T-cell (primary cell): ENCODE data around the gene BORA. TPM values are rescaled to one million over a fixed set of nuclear protein-coding genes. Genes with fewer than 3 reads are reported as not detected.
"Not testable (repeated sequence)": the region's sequence is repeated elsewhere in the genome, so short reads cannot be mapped to it uniquely, and the experiment has no call there.

Experiments
- ATAC-seq, 4 experiments: fragments of 200-7000 bp in 3 of 4; fragments of 150-1000 bp in 1 of 4; cut with Tn5 transposase; replicated peaks in 1 of 4; 1 replicate in 3 of 4; 2 replicates in 1 of 4; pipeline ENCODE4 v1.10.0; 2021; ENCODE audit warnings: moderate library complexity in 3 of 4, mild to moderate bottlenecking in 2 of 4, moderate number of reproducible peaks in 1 of 4
- CTCF ChIA-PET, 2 donors: fragments of 300-600 bp; sonication (Branson Sonifier 250); formaldehyde crosslinking; loops; one replicate each; lab custom pipeline; 2022; ENCODE audit warnings: antibody characterized with exemption in 2 of 2; lab: Charles Lee
- POLR2A ChIA-PET, 2 donors: fragments of 300-600 bp; sonication (Branson Sonifier 250); formaldehyde crosslinking; loops; one replicate each; lab custom pipeline; 2022; ENCODE audit warnings: antibody characterized with exemption in 2 of 2; lab: Charles Lee
- DNase-seq, 35 experiments: peaks; one replicate each; pipeline versions ENCODE4 v3.0.0 to v3.0.0-alpha.2; 2013 to 2023
- H3K27ac ChIP-seq: one replicate; pipeline ENCODE4 v1.5.1; 2013; ENCODE audit warnings: low read length
- H3K27me3 ChIP-seq, 2 experiments: replicated peaks in 1 of 2; 1 replicate in 1 of 2; 2 replicates in 1 of 2; pipeline versions ENCODE4 v1.6.1 to v1.7.0; 2013; ENCODE audit warnings: low read length in 1 of 2, mixed read lengths in 1 of 2; ENCODE audit not compliant: control insufficient read depth in 2 of 2, insufficient read depth in 2 of 2; ENCODE audit errors: extremely low read depth in 1 of 2
- H3K36me3 ChIP-seq, 2 donors: 1 replicate in 1 of 2; 2 replicates in 1 of 2; pipeline versions ENCODE4 v1.6.1 to v1.7.0; 2013; ENCODE audit warnings: low read length in 1 of 2; ENCODE audit not compliant: control insufficient read depth in 2 of 2, insufficient read depth in 1 of 2; ENCODE audit errors: extremely low read depth in 1 of 2
- H3K4me1 ChIP-seq, 2 experiments: 1 replicate in 1 of 2; 2 replicates in 1 of 2; pipeline versions ENCODE4 v1.6.1 to v1.7.0; 2013; ENCODE audit warnings: low read length in 2 of 2, mixed read lengths in 1 of 2; ENCODE audit not compliant: insufficient read depth in 2 of 2, control insufficient read depth in 1 of 2; ENCODE audit errors: extremely low read depth in 1 of 2
- H3K4me3 ChIP-seq, 2 donors: 1 replicate in 1 of 2; 2 replicates in 1 of 2; pipeline versions ENCODE4 v1.5.1 to v1.7.0; 2013; ENCODE audit warnings: mild to moderate bottlenecking in 2 of 2, low read length in 1 of 2, moderate library complexity in 1 of 2; ENCODE audit not compliant: control insufficient read depth in 1 of 2; ENCODE audit errors: extremely low read depth in 1 of 2
- H3K9me3 ChIP-seq: 2 replicates; pipeline ENCODE4 v1.7.0; 2013
- H3K27ac Mint-ChIP-seq, 2 donors: one replicate each; pipeline ENCODE4 v1.8.0; 2020 to 2021; ENCODE audit warnings: mild to moderate bottlenecking in 2 of 2, mixed read lengths in 2 of 2
- H3K27me3 Mint-ChIP-seq, 2 donors: one replicate each; pipeline ENCODE4 v1.8.0; 2021 to 2022; ENCODE audit warnings: mixed read lengths in 2 of 2
- H3K36me3 Mint-ChIP-seq: one replicate; pipeline ENCODE4 v1.8.0; 2021; ENCODE audit warnings: mixed read lengths
- H3K4me1 Mint-ChIP-seq, 3 donors: one replicate each; pipeline ENCODE4 v1.8.0; 2020 to 2022; ENCODE audit warnings: mixed read lengths in 3 of 3, mild to moderate bottlenecking in 1 of 3
- H3K4me3 Mint-ChIP-seq, 3 donors: one replicate each; pipeline ENCODE4 v1.8.0; 2020 to 2022; ENCODE audit warnings: mild to moderate bottlenecking in 3 of 3, mixed read lengths in 3 of 3, moderate library complexity in 3 of 3
- H3K9me3 Mint-ChIP-seq, 3 donors: one replicate each; pipeline ENCODE4 v1.8.0; 2020 to 2022; ENCODE audit warnings: mixed read lengths in 3 of 3
- WGBS: methylation state at CpG from one replicate; pipeline ENCODE4 v1.1.5; 2013; ENCODE audit warnings: missing lambda C conversion rate; ENCODE audit not compliant: insufficient coverage; 5-methylcytosine and 5-hydroxymethylcytosine counted together
- total RNA-seq, 35 experiments: library from RNA in 6 of 35; stranded (reverse) in 6 of 35; fragments of 120-200 nt in 1 of 35; gene quantifications; one replicate each; pipeline versions ENCODE4 v1.2.1 to v1.2.4 and lab custom pipeline; 2013 to 2026

Gene BORA
- total RNA-seq, 5 donors from 2014 or later (not counting 1 experiment from before 2014, with no cell fraction given): 3.2 to 6.8 (median 5.2) TPM

DNA sequence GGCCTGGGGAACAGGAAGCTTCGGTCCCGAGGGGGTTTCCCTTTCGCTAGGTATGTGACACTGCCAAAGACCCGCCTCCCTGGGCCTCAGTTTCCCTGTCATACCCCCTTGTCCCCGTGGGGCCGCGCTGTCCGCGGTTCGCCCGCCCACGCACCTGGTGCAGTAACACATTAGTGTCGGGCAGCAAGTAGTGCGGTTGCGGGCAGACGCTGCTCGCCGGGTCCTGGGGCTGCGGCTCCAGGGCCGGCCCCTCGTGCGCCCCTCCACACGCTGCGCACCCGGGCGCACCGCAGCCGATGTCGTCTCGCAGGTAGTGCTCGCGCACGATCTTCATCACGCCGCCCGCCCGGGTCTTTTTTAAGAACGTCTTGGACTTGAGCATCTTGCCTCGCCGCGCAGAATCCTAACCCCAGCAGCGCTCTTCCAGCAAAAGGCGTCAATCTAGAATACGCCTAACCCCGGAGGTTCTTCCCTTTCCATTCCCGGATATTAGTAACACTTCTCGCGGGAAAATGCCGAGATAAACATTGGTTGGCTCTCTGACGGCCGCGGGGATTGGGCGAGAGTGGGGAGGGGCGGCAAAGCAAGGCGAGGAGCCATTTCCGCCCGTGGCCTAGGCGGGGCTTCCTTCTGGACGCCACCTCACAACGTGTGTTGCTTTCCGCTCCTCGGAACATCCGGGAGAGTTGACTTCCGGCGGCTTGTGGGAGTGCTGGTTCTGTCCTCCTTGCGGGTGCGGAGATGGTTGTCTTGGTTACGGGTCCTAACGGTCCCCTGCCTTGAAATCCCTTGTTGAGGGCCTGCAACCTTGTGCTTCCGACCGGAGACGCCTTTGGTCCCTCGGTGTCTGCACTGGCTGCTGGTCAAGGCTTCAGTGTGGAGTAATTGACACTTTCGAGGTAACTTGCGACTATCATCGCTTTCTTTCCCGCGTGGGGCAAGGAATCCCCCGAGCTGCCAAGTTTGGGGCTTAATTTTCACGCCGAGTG lies 54.0 kb downstream of the BORA start, which contains the start of the genes DIS3 and PIBF1:
Gene DIS3, minus strand, starts transcription at position 450 of the 989 bp plus-strand sequence. Its CDS starts 68 bp downstream, at position 382.
Gene PIBF1, plus strand, starts transcription at position 683 of the 989 bp plus-strand sequence. CDS start 1,337 bp downstream, outside the sequence.
- H3K4me1 Mint-ChIP-seq: peaks cover 72 to 74% (median 74%) of the 10 kb centered on the region in 3 donors
- ChIA-PET CTCF (interaction anchor here in 1 of 2 donors (0.9 kb wide), 1 partner anchor 15 kb away, joined by 3 read pairs; no protein-coding TSS in a partner anchor), POLR2A (interaction anchor here in 1 of 2 donors (0.6 to 0.7 kb wide), 3 partner anchors 9 to 53 kb away, joined by 3 read pairs; no protein-coding TSS in a partner anchor)
- peaks cover 0 to 28% of the 10 kb centered on the region in 2 donors for H3K36me3 ChIP-seq
- peak within 1 kb of the TSS; percentile 97 to 98 for H3K27ac Mint-ChIP-seq
- H3K27me3 Mint-ChIP-seq: no peaks in the 10 kb centered on the region
- H3K4me3 Mint-ChIP-seq: peak within 1 kb of the TSS; percentile 98 to 99 (median 99)
- under 1% methylated on average over 67 of the region's 81 CpGs for WGBS
- no peaks in the 10 kb centered on the region for H3K9me3 Mint-ChIP-seq
- H3K4me1 ChIP-seq: peaks cover 20 to 31% of the 10 kb centered on the region in 2 experiments
- DNase-seq: peak; percentile 83 to 98 (median 95)
- H3K27me3 ChIP-seq: no peaks in the 10 kb centered on the region
- H3K36me3 Mint-ChIP-seq: peaks cover 34% of the 10 kb centered on the region
- H3K4me3 ChIP-seq: peak within 1 kb of the TSS; percentile 76 to 84
- H3K27ac ChIP-seq: peak within 1 kb of the TSS; percentile 73
- peak; percentile 97 to 98 (median 98) for ATAC-seq
- no peaks in the 10 kb centered on the region for H3K9me3 ChIP-seq

DNA sequence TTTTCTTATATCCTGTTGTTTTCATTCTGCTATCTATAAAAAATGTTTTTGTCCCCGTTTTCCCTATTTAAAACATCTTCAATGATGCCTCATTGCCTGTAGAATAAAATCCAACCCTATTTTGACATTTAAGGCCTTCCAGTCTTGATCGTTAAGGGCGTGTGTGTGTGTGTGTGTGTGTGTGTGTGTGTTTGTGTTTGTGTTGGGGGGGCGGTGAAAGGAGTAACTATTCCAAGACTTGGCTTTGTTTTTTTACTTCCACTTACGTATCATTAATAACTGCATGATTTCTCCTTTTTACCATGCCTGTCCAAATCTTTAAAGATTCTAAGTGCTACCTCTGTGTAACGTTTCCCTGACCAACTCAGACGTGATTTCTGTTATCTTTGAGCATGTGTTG lies 55.0 kb downstream of the BORA start:
- H3K27ac Mint-ChIP-seq: peak overlapping the region; percentile 97 to 98
- DNase-seq (peak in 1 of 35 experiments; percentile 22), ATAC-seq (no peak)
- H3K4me3 Mint-ChIP-seq: peak overlapping the region; percentile 98 to 99 (median 99)
- WGBS: no CpG with 5 or more reads among the region's 7 CpGs
- H3K27me3 Mint-ChIP-seq: no peaks in the 10 kb centered on the region
- H3K9me3 Mint-ChIP-seq: no peaks in the 10 kb centered on the region
- ChIA-PET POLR2A (no interaction called here), CTCF (no interaction called here)
- peak overlapping the region; percentile 73 for H3K27ac ChIP-seq
- H3K9me3 ChIP-seq: no peaks in the 10 kb centered on the region
- peaks cover 67 to 70% (median 68%) of the 10 kb centered on the region in 3 donors for H3K4me1 Mint-ChIP-seq
- no peaks in the 10 kb centered on the region for H3K27me3 ChIP-seq
- peaks cover 17 to 31% of the 10 kb centered on the region in 2 experiments for H3K4me1 ChIP-seq
- H3K4me3 ChIP-seq: peak overlapping the region in 1 of 2 donors; percentile 76
- peaks cover 27% of the 10 kb centered on the region for H3K36me3 Mint-ChIP-seq
- H3K36me3 ChIP-seq: peaks cover 0 to 18% of the 10 kb centered on the region in 2 donors

DNA sequence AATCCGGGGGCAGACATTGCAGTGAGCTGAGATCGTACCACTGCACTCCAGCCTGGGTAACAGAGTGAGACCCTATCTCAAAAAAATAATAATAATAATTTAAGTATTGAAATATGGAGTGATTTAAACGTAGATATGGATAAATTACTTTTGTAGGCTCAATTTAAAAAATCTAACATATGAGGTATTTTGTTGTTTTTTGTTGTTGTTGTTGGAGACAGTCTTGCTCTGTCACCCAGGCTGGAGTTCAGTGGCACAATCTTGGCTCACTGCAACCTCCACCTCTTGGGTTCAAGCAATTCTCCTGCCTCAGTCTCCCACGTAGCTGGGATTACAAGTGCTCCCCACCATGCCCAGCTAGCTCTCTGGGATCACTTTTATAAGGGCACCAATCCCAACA lies 57.0 kb downstream of the BORA start:
- H3K9me3 ChIP-seq, H3K27me3 Mint-ChIP-seq, ATAC-seq, DNase-seq, H3K36me3 ChIP-seq, H3K4me3 ChIP-seq, H3K27ac ChIP-seq, CTCF ChIA-PET, H3K9me3 Mint-ChIP-seq, H3K27me3 ChIP-seq, H3K4me3 Mint-ChIP-seq: not testable (repeated sequence)
- POLR2A ChIA-PET: interaction anchor here in 1 of 2 donors (0.7 kb wide), 1 partner anchor 17 kb away, joined by 3 read pairs; no protein-coding TSS in a partner anchor
- Mint-ChIP-seq H3K27ac (peak overlapping the region in 1 of 2 donors; percentile 53), H3K4me1 (peaks cover 60 to 65% (median 61%) of the 10 kb centered on the region in 3 donors), H3K36me3 (peaks cover 22% of the 10 kb centered on the region)
- H3K4me1 ChIP-seq: peaks cover 11 to 25% of the 10 kb centered on the region in 2 experiments
- 100% methylated on average over 1 of the region's 4 CpGs for WGBS

DNA sequence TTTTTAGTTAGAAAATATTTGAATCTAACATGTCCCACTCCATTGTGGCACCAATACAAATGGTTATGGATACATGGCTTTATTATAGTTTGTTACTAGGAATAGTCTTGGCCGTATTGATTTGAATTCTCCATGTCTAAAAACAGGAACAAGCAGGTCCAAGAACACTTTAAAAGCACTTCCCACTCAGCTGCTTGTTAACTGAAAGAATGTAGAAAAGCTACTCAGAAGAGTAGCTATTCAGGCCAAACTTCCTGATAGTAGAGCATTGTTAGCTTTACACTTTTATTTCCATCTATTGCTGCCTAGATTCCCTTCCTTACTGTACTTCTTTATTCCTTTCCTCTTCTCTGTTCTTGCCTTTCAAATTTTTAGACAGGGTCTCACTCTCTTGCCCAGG lies 61.1 kb downstream of the BORA start:
- Mint-ChIP-seq H3K4me3 (no peak overlapping the region), H3K27ac (no peak overlapping the region), H3K9me3 (peaks cover 0 to under 1% (median 0%) of the 10 kb centered on the region in 3 donors), H3K36me3 (peaks cover 40% of the 10 kb centered on the region), H3K4me1 (peaks cover 37 to 40% (median 39%) of the 10 kb centered on the region in 3 donors), H3K27me3 (no peaks in the 10 kb centered on the region)
- H3K27me3 ChIP-seq: no peaks in the 10 kb centered on the region
- WGBS: no CpG with 5 or more reads among the region's 1 CpG
- peaks cover 8 to 25% of the 10 kb centered on the region in 2 donors for H3K36me3 ChIP-seq
- ATAC-seq (no peak), DNase-seq (no peak)
- H3K27ac ChIP-seq: no peak overlapping the region
- no peak overlapping the region for H3K4me3 ChIP-seq
- CTCF ChIA-PET: interaction anchor here in 1 of 2 donors (1.4 kb wide), 1 partner anchor 34 kb away, joined by 3 read pairs; no protein-coding TSS in a partner anchor
- peaks cover 0 to 8% of the 10 kb centered on the region in 2 experiments for H3K4me1 ChIP-seq
- no peaks in the 10 kb centered on the region for H3K9me3 ChIP-seq
- POLR2A ChIA-PET: interaction anchor here (1.0 to 1.4 kb wide), 2 partner anchors 10 to 27 kb away, joined by 3 read pairs; no protein-coding TSS in a partner anchor

DNA sequence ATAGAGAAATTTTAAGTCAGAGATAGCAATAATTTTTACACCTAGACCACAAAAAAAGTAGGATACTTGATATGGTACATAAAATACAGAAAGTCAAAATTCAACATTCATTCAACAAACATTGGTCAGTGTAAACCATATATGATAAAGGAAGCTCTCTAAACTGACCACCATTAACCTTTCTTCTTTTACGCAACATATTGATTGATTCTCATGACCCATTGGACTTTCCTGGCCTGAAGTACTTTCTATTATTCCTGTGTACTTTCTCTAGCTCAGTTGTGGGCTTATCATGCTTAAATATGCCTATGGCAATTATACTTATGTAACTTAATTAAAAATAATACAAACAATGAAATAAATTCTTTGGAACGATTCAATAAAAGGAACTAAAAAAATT lies 64.9 kb downstream of the BORA start:
- Histone ChIP-seq H3K36me3 (peaks cover 8 to 50% of the 10 kb centered on the region in 2 donors), H3K27me3 (no peaks in the 10 kb centered on the region), H3K4me1 (no peaks in the 10 kb centered on the region), H3K27ac (no peak overlapping the region), H3K4me3 (no peak overlapping the region), H3K9me3 (no peaks in the 10 kb centered on the region)
- Mint-ChIP-seq H3K36me3 (peaks cover 51% of the 10 kb centered on the region), H3K27ac (no peak overlapping the region), H3K4me1 (peaks cover 11 to 25% (median 23%) of the 10 kb centered on the region in 3 donors), H3K4me3 (no peak overlapping the region), H3K27me3 (no peaks in the 10 kb centered on the region), H3K9me3 (peaks cover 0 to 4% (median 0%) of the 10 kb centered on the region in 3 donors)
- CTCF ChIA-PET: no interaction called here
- no CpG with 5 or more reads among the region's 2 CpGs for WGBS
- POLR2A ChIA-PET: no interaction called here
- ATAC-seq: no peak
- DNase-seq: no peak

DNA sequence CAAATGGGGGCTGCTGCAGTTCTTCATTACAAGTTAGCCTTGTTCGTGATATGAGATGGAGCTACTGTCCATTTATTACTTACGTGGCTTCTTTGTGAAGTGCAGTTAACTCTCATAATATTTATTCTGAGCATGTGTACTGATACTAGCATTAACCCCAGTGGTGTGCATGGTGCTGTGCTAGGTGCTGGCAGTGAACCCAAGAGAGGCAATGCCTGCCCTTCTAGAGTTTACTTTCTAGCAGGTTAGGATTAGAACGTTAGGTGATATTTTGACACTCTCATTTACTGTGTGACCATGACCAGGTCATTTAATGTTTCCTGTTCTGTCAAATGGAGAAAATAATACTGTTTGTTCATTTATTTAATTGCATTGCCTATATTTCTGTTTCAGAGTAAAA lies 71.1 kb downstream of the BORA start:
- no peak overlapping the region for H3K4me3 Mint-ChIP-seq
- Histone ChIP-seq H3K36me3 (peaks cover 0 to 57% of the 10 kb centered on the region in 2 donors), H3K4me1 (no peaks in the 10 kb centered on the region), H3K27ac (no peak overlapping the region), H3K9me3 (no peaks in the 10 kb centered on the region), H3K4me3 (no peak overlapping the region), H3K27me3 (no peaks in the 10 kb centered on the region)
- ChIA-PET CTCF (interaction anchor here in 1 of 2 donors (1.2 kb wide), 1 partner anchor 29 kb away, joined by 3 read pairs; no protein-coding TSS in a partner anchor), POLR2A (no interaction called here)
- WGBS: no CpG with 5 or more reads among the region's 3 CpGs
- H3K4me1 Mint-ChIP-seq: peaks cover 13 to 17% (median 17%) of the 10 kb centered on the region in 3 donors
- H3K36me3 Mint-ChIP-seq: peaks cover 55% of the 10 kb centered on the region
- peaks cover 0 to 3% (median 0%) of the 10 kb centered on the region in 3 donors for H3K9me3 Mint-ChIP-seq
- H3K27ac Mint-ChIP-seq: no peak overlapping the region
- no peak for ATAC-seq
- H3K27me3 Mint-ChIP-seq: no peaks in the 10 kb centered on the region
- DNase-seq: no peak
